ENCODE data around the gene TEX2.

TEX2 gene

GRCh38 chr17:64259922-64260321, 3.1 kb downstream of the TEX2 start:
- no peak overlapping the region for H3K4me3 Mint-ChIP-seq
- no peaks in the 10 kb centered on the region for H3K36me3 Mint-ChIP-seq (ENCODE audit: low read depth)
- peaks cover 5% of the 10 kb centered on the region for H3K27me3 Mint-ChIP-seq (ENCODE audit: low read depth)
- H3K4me1 Mint-ChIP-seq (ENCODE audit: low read depth), result peaks cover 30% of the 10 kb centered on the region
- H3K27ac Mint-ChIP-seq, result no peak overlapping the region
- H3K9me3 Mint-ChIP-seq, result no peaks in the 10 kb centered on the region
- no peak for DNase-seq (ENCODE audit: low spot score)

GRCh38 chr17:64259426-64259825, 3.6 kb downstream of the TEX2 start:
- no peak for DNase-seq (ENCODE audit: low spot score)
- Mint-ChIP-seq H3K9me3 (no peaks in the 10 kb centered on the region), H3K4me1 (ENCODE audit: low read depth) (peaks cover 30% of the 10 kb centered on the region), H3K27ac (no peak overlapping the region), H3K27me3 (ENCODE audit: low read depth) (peaks cover 2% of the 10 kb centered on the region), H3K36me3 (ENCODE audit: low read depth) (no peaks in the 10 kb centered on the region), H3K4me3 (no peak overlapping the region)

- Mint-ChIP-seq H3K4me3 (no peak overlapping the region), H3K9me3 (no peaks in the 10 kb centered on the region), H3K27me3 (ENCODE audit: low read depth) (no peaks in the 10 kb centered on the region), H3K27ac (no peak overlapping the region), H3K36me3 (ENCODE audit: low read depth) (no peaks in the 10 kb centered on the region), H3K4me1 (ENCODE audit: low read depth) (peaks cover 24% of the 10 kb centered on the region)
- no peak for DNase-seq (ENCODE audit: low spot score)
Measured at GRCh38 chr17:64256913-64257807, 5.9 kb downstream of the TEX2 start.

GRCh38 chr17:64255764-64256163, 7.3 kb downstream of the TEX2 start:
- H3K9me3 Mint-ChIP-seq, result no peaks in the 10 kb centered on the region
- H3K27ac Mint-ChIP-seq, result no peak overlapping the region
- no peaks in the 10 kb centered on the region for H3K27me3 Mint-ChIP-seq (ENCODE audit: low read depth)
- no peak overlapping the region for H3K4me3 Mint-ChIP-seq
- no peaks in the 10 kb centered on the region for H3K36me3 Mint-ChIP-seq (ENCODE audit: low read depth)
- H3K4me1 Mint-ChIP-seq (ENCODE audit: low read depth), result peaks cover 12% of the 10 kb centered on the region
- DNase-seq (ENCODE audit: low spot score), result no peak

- Mint-ChIP-seq H3K4me1 (ENCODE audit: low read depth) (peaks cover 7% of the 10 kb centered on the region), H3K27me3 (ENCODE audit: low read depth) (no peaks in the 10 kb centered on the region), H3K9me3 (no peaks in the 10 kb centered on the region), H3K36me3 (ENCODE audit: low read depth) (no peaks in the 10 kb centered on the region), H3K27ac (no peak overlapping the region), H3K4me3 (no peak overlapping the region)
- DNase-seq (ENCODE audit: low spot score), result no peak
Measured at GRCh38 chr17:64254755-64255154, 8.3 kb downstream of the TEX2 start.

GRCh38 chr17:64253470-64253869, 9.6 kb downstream of the TEX2 start:
- Mint-ChIP-seq H3K4me1 (ENCODE audit: low read depth) (peaks cover 6% of the 10 kb centered on the region), H3K9me3 (no peaks in the 10 kb centered on the region), H3K27ac (no peak overlapping the region)

GRCh38 chr17:64252831-64253230, 10.2 kb downstream of the TEX2 start:
- Mint-ChIP-seq H3K27me3 (ENCODE audit: low read depth) (no peaks in the 10 kb centered on the region), H3K4me3 (no peak overlapping the region), H3K4me1 (ENCODE audit: low read depth) (peaks cover 6% of the 10 kb centered on the region), H3K27ac (no peak overlapping the region), H3K9me3 (no peaks in the 10 kb centered on the region), H3K36me3 (ENCODE audit: low read depth) (no peaks in the 10 kb centered on the region)
- DNase-seq (ENCODE audit: low spot score), result no peak

More at GRCh38 chr17:64253470-64253869, 9.6 kb downstream of the TEX2 start:
- no peaks in the 10 kb centered on the region for H3K27me3 Mint-ChIP-seq (ENCODE audit: low read depth)
- no peaks in the 10 kb centered on the region for H3K36me3 Mint-ChIP-seq (ENCODE audit: low read depth)
- no peak overlapping the region for H3K4me3 Mint-ChIP-seq
- no peak for DNase-seq (ENCODE audit: low spot score)

- DNase-seq (ENCODE audit: low spot score), result no peak
- Mint-ChIP-seq H3K9me3 (no peaks in the 10 kb centered on the region), H3K4me1 (ENCODE audit: low read depth) (peaks cover 3% of the 10 kb centered on the region), H3K4me3 (no peak overlapping the region), H3K27ac (no peak overlapping the region), H3K36me3 (ENCODE audit: low read depth) (no peaks in the 10 kb centered on the region), H3K27me3 (ENCODE audit: low read depth) (no peaks in the 10 kb centered on the region)
Measured at GRCh38 chr17:64250233-64250835, 12.7 kb downstream of the TEX2 start.

GRCh38 chr17:64247836-64248235, 15.2 kb downstream of the TEX2 start:
- H3K27me3 Mint-ChIP-seq (ENCODE audit: low read depth), result no peaks in the 10 kb centered on the region
- no peaks in the 10 kb centered on the region for H3K4me1 Mint-ChIP-seq (ENCODE audit: low read depth)
- no peak overlapping the region for H3K27ac Mint-ChIP-seq
- H3K4me3 Mint-ChIP-seq, result no peak overlapping the region
- H3K9me3 Mint-ChIP-seq, result no peaks in the 10 kb centered on the region
- no peaks in the 10 kb centered on the region for H3K36me3 Mint-ChIP-seq (ENCODE audit: low read depth)
- DNase-seq (ENCODE audit: low spot score), result no peak

- Mint-ChIP-seq H3K9me3 (no peaks in the 10 kb centered on the region), H3K36me3 (ENCODE audit: low read depth) (no peaks in the 10 kb centered on the region), H3K4me1 (ENCODE audit: low read depth) (peaks cover 1% of the 10 kb centered on the region), H3K27ac (no peak overlapping the region), H3K4me3 (no peak overlapping the region), H3K27me3 (ENCODE audit: low read depth) (no peaks in the 10 kb centered on the region)
- no peak for DNase-seq (ENCODE audit: low spot score)
Measured at GRCh38 chr17:64245218-64246145, 17.6 kb downstream of the TEX2 start.

- no peaks in the 10 kb centered on the region for H3K9me3 Mint-ChIP-seq
- no peak for DNase-seq (ENCODE audit: low spot score)
- no peaks in the 10 kb centered on the region for H3K27me3 Mint-ChIP-seq (ENCODE audit: low read depth)
- no peak overlapping the region for H3K27ac Mint-ChIP-seq
- no peaks in the 10 kb centered on the region for H3K36me3 Mint-ChIP-seq (ENCODE audit: low read depth)
- peaks cover 3% of the 10 kb centered on the region for H3K4me1 Mint-ChIP-seq (ENCODE audit: low read depth)
- no peak overlapping the region for H3K4me3 Mint-ChIP-seq
Measured at GRCh38 chr17:64244165-64244564, 18.9 kb downstream of the TEX2 start.

GRCh38 chr17:64243340-64243739, 19.7 kb downstream of the TEX2 start:
- no peak for DNase-seq (ENCODE audit: low spot score)
- Mint-ChIP-seq H3K36me3 (ENCODE audit: low read depth) (no peaks in the 10 kb centered on the region), H3K27me3 (ENCODE audit: low read depth) (no peaks in the 10 kb centered on the region), H3K4me1 (ENCODE audit: low read depth) (peaks cover 6% of the 10 kb centered on the region), H3K9me3 (no peaks in the 10 kb centered on the region), H3K4me3 (no peak overlapping the region), H3K27ac (no peak overlapping the region)

- H3K4me1 Mint-ChIP-seq (ENCODE audit: low read depth), result peaks cover 7% of the 10 kb centered on the region
- no peak for DNase-seq (ENCODE audit: low spot score)
- no peaks in the 10 kb centered on the region for H3K9me3 Mint-ChIP-seq
- no peak overlapping the region for H3K4me3 Mint-ChIP-seq
- H3K27ac Mint-ChIP-seq, result no peak overlapping the region
- no peaks in the 10 kb centered on the region for H3K36me3 Mint-ChIP-seq (ENCODE audit: low read depth)
- H3K27me3 Mint-ChIP-seq (ENCODE audit: low read depth), result no peaks in the 10 kb centered on the region
Measured at GRCh38 chr17:64242633-64243032, 20.4 kb downstream of the TEX2 start.

All from T-helper 2 cell treated with Interferon-gamma antibody and Interleukin-4, amounts not matched to agents 5 μg/mL and 100 μg/mL, for 36 hours (primary cell).